GM12878 (cell line): ENCODE results near the gene TNIP2. TPM values are rescaled to one million over a fixed set of nuclear protein-coding genes. Genes with fewer than 3 reads are reported as not detected.

Experiments used
- ASH2L ChIP-seq: fragments of 300-600, 200-600 bp; sonication (generic); IDR thresholded peaks from 2 replicates; pipeline ENCODE4 v1.6.1; 2017; ENCODE audit warnings: low read depth, mild to moderate bottlenecking, borderline replicate concordance
- ATF2 ChIP-seq: IDR thresholded peaks from 2 replicates; pipeline ENCODE4 v1.6.1; 2012; ENCODE audit warnings: low read length, inconsistent platforms
- CHD1 ChIP-seq: IDR thresholded peaks from 2 replicates; pipeline ENCODE4 v1.6.1; 2012; ENCODE audit warnings: low read depth, low read length, improper control_type of control experiment
- EGR1 ChIP-seq, 2 experiments: IDR thresholded peaks; 1 replicate in 1 of 2; 2 replicates in 1 of 2; pipeline ENCODE4 v1.6.1; 2011 to 2012; ENCODE audit warnings: low read depth in 2 of 2, low read length in 2 of 2, borderline replicate concordance in 1 of 2, mild to moderate bottlenecking in 1 of 2, moderate library complexity in 1 of 2
- EP300 ChIP-seq, 2 experiments: fragments of 150-350 bp in 1 of 2; IDR thresholded peaks; 2 replicates each; pipeline ENCODE4 v1.6.1; 2011 to 2012; ENCODE audit warnings: low read depth in 2 of 2, low read length in 2 of 2, borderline replicate concordance in 1 of 2, improper control_type of control experiment in 1 of 2, inconsistent platforms in 1 of 2; ENCODE audit not compliant: control insufficient read depth in 1 of 2
- ESRRA ChIP-seq: IDR thresholded peaks from 2 replicates; pipeline ENCODE4 v1.6.1; 2012; ENCODE audit warnings: mild to moderate bottlenecking, low read length, improper control_type of control experiment
- FOXK2 ChIP-seq: fragments of 450-650 bp; IDR thresholded peaks from 2 replicates; pipeline ENCODE4 v1.6.1; 2017; ENCODE audit warnings: mild to moderate bottlenecking, moderate library complexity
- HDGF ChIP-seq: fragments of 450-650 bp; IDR thresholded peaks from 2 replicates; pipeline ENCODE4 v1.6.1; 2016; ENCODE audit warnings: antibody characterized with exemption
- IRF5 ChIP-seq: fragments of 450-650 bp; IDR thresholded peaks from 2 replicates; pipeline ENCODE4 v1.6.1; 2017; ENCODE audit warnings: borderline replicate concordance
- LARP7 ChIP-seq: fragments of 450-650 bp; IDR thresholded peaks from 2 replicates; pipeline ENCODE4 v1.6.1; 2017; ENCODE audit warnings: mild to moderate bottlenecking
- MXI1 ChIP-seq: fragments of 150-350 bp; IDR thresholded peaks from 2 replicates; pipeline ENCODE4 v1.6.1; 2011; ENCODE audit warnings: low read depth, mild to moderate bottlenecking, inconsistent platforms, low read length, improper control_type of control experiment
- MYB ChIP-seq: fragments of 150-350 bp; IDR thresholded peaks from 2 replicates; pipeline ENCODE4 v1.6.1; 2014; ENCODE audit warnings: mild to moderate bottlenecking, low read depth, low read length, borderline replicate concordance
- NR2C1 ChIP-seq: fragments of 450-650 bp; IDR thresholded peaks from 2 replicates; pipeline ENCODE4 v1.6.1; 2017; ENCODE audit warnings: antibody characterized with exemption, mild to moderate bottlenecking, moderate library complexity
- PAX8 ChIP-seq: fragments of 450-650 bp; IDR thresholded peaks from 2 replicates; pipeline ENCODE4 v1.6.1; 2017; ENCODE audit warnings: mild to moderate bottlenecking, moderate library complexity
- PBX3 ChIP-seq: IDR thresholded peaks from 2 replicates; pipeline ENCODE4 v1.6.1; 2011; ENCODE audit warnings: mild to moderate bottlenecking, low read depth, low read length, moderate library complexity; ENCODE audit not compliant: insufficient replicate concordance
- PKNOX1 ChIP-seq: fragments of 450-650 bp; IDR thresholded peaks from 2 replicates; pipeline ENCODE4 v1.6.1; 2016; ENCODE audit warnings: mild to moderate bottlenecking
- POLR2A ChIP-seq: IDR thresholded peaks from 2 replicates; pipeline ENCODE4 v1.6.1; 2011; ENCODE audit warnings: low read depth, mild to moderate bottlenecking, low read length
- RELB ChIP-seq: fragments of 450-650 bp; IDR thresholded peaks from 2 replicates; pipeline ENCODE4 v1.6.1; 2017; ENCODE audit warnings: low read depth, mild to moderate bottlenecking, moderate library complexity
- SMAD1 ChIP-seq: fragments of 450-650 bp; IDR thresholded peaks from 2 replicates; pipeline ENCODE4 v1.6.1; 2018; ENCODE audit warnings: mild to moderate bottlenecking, low read depth; ENCODE audit not compliant: partially characterized antibody
- SP1 ChIP-seq: IDR thresholded peaks from one replicate; pipeline ENCODE4 v1.6.1; 2011; ENCODE audit warnings: low read depth, low read length
- SPI1 ChIP-seq: IDR thresholded peaks from 2 replicates; pipeline ENCODE4 v1.6.1; 2011; ENCODE audit warnings: low read depth, mild to moderate bottlenecking, low read length, moderate library complexity, borderline replicate concordance; ENCODE audit not compliant: insufficient read depth
- STAT3 ChIP-seq: IDR thresholded peaks from 2 replicates; pipeline ENCODE4 v1.6.1; 2011; ENCODE audit warnings: low read depth, low read length, improper control_type of control experiment
- TBL1XR1 ChIP-seq: IDR thresholded peaks from 2 replicates; pipeline ENCODE4 v1.6.1; 2012; ENCODE audit warnings: low read depth, low read length, improper control_type of control experiment
- TCF12 ChIP-seq: IDR thresholded peaks from 2 replicates; pipeline ENCODE4 v1.6.1; 2011; ENCODE audit warnings: low read depth, mild to moderate bottlenecking, low read length
- ZBED1 ChIP-seq: IDR thresholded peaks from 2 replicates; pipeline ENCODE4 v1.6.1; 2016; ENCODE audit warnings: borderline replicate concordance
- ZNF207 ChIP-seq: fragments of 450-650 bp; IDR thresholded peaks from 2 replicates; pipeline ENCODE4 v1.6.1; 2014; ENCODE audit warnings: antibody characterized with exemption, mild to moderate bottlenecking, borderline replicate concordance
- ZSCAN29 ChIP-seq: fragments of 450-650 bp; IDR thresholded peaks from 2 replicates; pipeline ENCODE4 v1.6.1; 2017; ENCODE audit warnings: mild to moderate bottlenecking, moderate library complexity
- polyA plus RNA-seq, 11 experiments: library from polyadenylated mRNA; depleted of rRNA in 4 of 11; unstranded in 6 of 11; stranded (reverse) in 5 of 11; fragments of >200 nt; fragmentation: Nextera tagmentation in 4 of 11; fragmentation: Illumina TruSeq in 1 of 11; extraction: Ambion mirVana in 4 of 11; extraction: Trizol in 1 of 11; gene quantifications; 1 replicate in 1 of 11; 2 replicates in 10 of 11; pipeline versions ENCODE4 v1.2.1 to v1.2.3, GENCODE V29; 2011 to 2016; ENCODE audit warnings: inconsistent platforms in 2 of 11, missing spikeins in 2 of 11, low read depth in 1 of 11
- total RNA-seq, 4 experiments: library from RNA; depleted of rRNA in 3 of 4; stranded (reverse); fragments of >200 nt in 3 of 4; fragmentation: Illumina TruSeq in 1 of 4; extraction: Trizol in 1 of 4; gene quantifications; 2 replicates each; pipeline versions ENCODE4 v1.2.1 to v1.2.3, GENCODE V29; 2013 to 2021

TNIP2 gene
- total and polyA plus RNA-seq, 10 of the 15 experiments (the other 5 are each of a cell fraction or from before 2014, with no cell fraction given): 1.4 to 64.9 (median 45.5) TPM

GRCh38 chr4:2691952-2692435 is 64.1 kb downstream of the TNIP2 start (continued):
- TF ChIP-seq TCF12: 0 out of 2 replicates have a peak, but pooled peaks have one; percentile 19
- TF ChIP-seq PAX8: no peak
- no peak for TF ChIP-seq ZSCAN29
- no peak for TF ChIP-seq MYB
- no peak for TF ChIP-seq POLR2A
- no peak for TF ChIP-seq MXI1
- TF ChIP-seq IRF5: no peak
- no peak for TF ChIP-seq ESRRA
- TF ChIP-seq EGR1 (IDR thresholded peaks at IDR 0.05; ENCODE audit: borderline replicate concordance in 1 of 2, low read depth in 2 of 2, low read length in 2 of 2): no peak
- TF ChIP-seq ZNF207: no peak
- no peak for TF ChIP-seq PBX3
- TF ChIP-seq EP300 (IDR thresholded peaks at IDR 0.05; ENCODE audit: borderline replicate concordance in 1 of 2, control insufficient read depth in 1 of 2, low read depth in 2 of 2, low read length in 2 of 2): no peak
- peak; percentile 78 for TF ChIP-seq RELB
- no peak for TF ChIP-seq NR2C1
- no peak for TF ChIP-seq SPI1
- no peak; the same call in 1 of the 2 replicates for TF ChIP-seq LARP7
- TF ChIP-seq ZBED1: no peak
- TF ChIP-seq ATF2: no peak
- no peak for TF ChIP-seq SP1
- no peak for TF ChIP-seq SMAD1
- TF ChIP-seq CHD1: no peak
- TF ChIP-seq TBL1XR1: no peak
- TF ChIP-seq PKNOX1: peak; percentile 41
- no peak for TF ChIP-seq HDGF
- TF ChIP-seq FOXK2: no peak
- no peak for TF ChIP-seq ASH2L
- TF ChIP-seq STAT3: no peak
